HG03060 (cell line): ENCODE measurements around the gene SRM.
"Not testable (repeated sequence)": the region's sequence is repeated elsewhere in the genome, so short reads cannot be mapped to it uniquely, and the experiment has no call there.

Experiments
- ATAC-seq: cut with Tn5 transposase; IDR thresholded peaks from one replicate; pipeline ENCODE4 v1.9.1; 2021; ENCODE audit warnings: low read depth, moderate number of reproducible peaks; ENCODE audit not compliant: unreplicated experiment

SRM gene

GRCh38 chr1:11065796-11066195 lies 6.0 kb upstream of the SRM start:
- ATAC-seq: no peak

GRCh38 chr1:11064942-11065341 lies 5.1 kb upstream of the SRM start:
- no peak for ATAC-seq

GRCh38 chr1:11063937-11064537 lies 4.2 kb upstream of the SRM start:
- not testable (repeated sequence) for ATAC-seq

- no peak for ATAC-seq
These were observed 3.2 kb upstream of the SRM start for GRCh38 chr1:11062965-11063401.

- no peak for ATAC-seq
These were observed 2.0 kb upstream of the SRM start for GRCh38 chr1:11061652-11062365.

- ATAC-seq: no peak
These were observed 457 bp downstream of the SRM start for GRCh38 chr1:11059155-11059967.

GRCh38 chr1:11058595-11059154 lies 1.1 kb downstream of the SRM start:
- ATAC-seq: no peak

- ATAC-seq: no peak
These were observed 1.8 kb downstream of the SRM start for GRCh38 chr1:11058026-11058425.

- no peak for ATAC-seq
These were observed 2.3 kb downstream of the SRM start for GRCh38 chr1:11057477-11057876.

GRCh38 chr1:11056504-11056903 lies 3.3 kb downstream of the SRM start:
- ATAC-seq: no peak

- no peak for ATAC-seq
These were observed 4.1 kb downstream of the SRM start for GRCh38 chr1:11055676-11056075.

GRCh38 chr1:11054666-11055065 lies 5.2 kb downstream of the SRM start:
- ATAC-seq: no peak

- no peak for ATAC-seq
These were observed 5.6 kb downstream of the SRM start for GRCh38 chr1:11054181-11054580.

- no peak for ATAC-seq
These were observed 6.1 kb downstream of the SRM start for GRCh38 chr1:11053758-11054137.

GRCh38 chr1:11052839-11053757 lies 6.7 kb downstream of the SRM start:
- ATAC-seq: no peak

- ATAC-seq: no peak
These were observed 7.9 kb downstream of the SRM start for GRCh38 chr1:11051781-11052511.

- not testable (repeated sequence) for ATAC-seq
These were observed 8.7 kb downstream of the SRM start for GRCh38 chr1:11051121-11051520.

- no peak for ATAC-seq
These were observed 13.0 kb downstream of the SRM start, which contains the start of gene MASP2 for GRCh38 chr1:11046625-11047365. MASP2 (minus strand) TSS chr1:11047239; CDS start chr1:11047207, 32 bp downstream.

GRCh38 chr1:11046270-11046566 lies 13.6 kb downstream of the SRM start:
- ATAC-seq: no peak
